GM13976 (cell line): ENCODE results near the gene POTEM.
"Not testable (repeated sequence)": the region's sequence is repeated elsewhere in the genome, so short reads cannot be mapped to it uniquely, and the experiment has no call there.

Experiments
- DNase-seq: peaks from one replicate; pipeline ENCODE4 v3.0.0; 2012; ENCODE audit warnings: low spot score
- in situ Hi-C: fragments of 300-500 bp; cut with MboI; formaldehyde crosslinking; loops from one replicate; pipeline ENCODE4 v1.12.0; 2022; ENCODE audit warnings: low sequenced_read_pairs, mixed read lengths, inconsistent platforms; ENCODE audit not compliant: unreplicated experiment

POTEM gene

GRCh38 chr14:18967134-18967533, at the start of gene POTEM:
Gene POTEM, plus strand, starts transcription at chr14:18967434. Its CDS starts 52 bp downstream, at chr14:18967486.
- DNase-seq, in situ Hi-C loops: not testable (repeated sequence)

- in situ Hi-C loops, DNase-seq: not testable (repeated sequence)
Observed at GRCh38 chr14:18918345-18918744, 48.9 kb upstream of the POTEM start.

GRCh38 chr14:18920052-18920451, 47.2 kb upstream of the POTEM start:
- in situ Hi-C loops, DNase-seq: not testable (repeated sequence)

- in situ Hi-C loops, DNase-seq: not testable (repeated sequence)
Observed at GRCh38 chr14:18921055-18921701, 46.1 kb upstream of the POTEM start.

GRCh38 chr14:18936848-18937247, 30.4 kb upstream of the POTEM start:
- in situ Hi-C loops, DNase-seq: not testable (repeated sequence)

- DNase-seq, in situ Hi-C loops: not testable (repeated sequence)
Observed at GRCh38 chr14:18938733-18939132, 28.5 kb upstream of the POTEM start.

GRCh38 chr14:18949939-18950338, 17.3 kb upstream of the POTEM start:
- in situ Hi-C loops, DNase-seq: not testable (repeated sequence)

- DNase-seq, in situ Hi-C loops: not testable (repeated sequence)
Observed at GRCh38 chr14:18953085-18953484, 14.1 kb upstream of the POTEM start.

- in situ Hi-C loops: not testable (repeated sequence)
Observed at GRCh38 chr14:18955816-18956215, 11.4 kb upstream of the POTEM start.

GRCh38 chr14:18961576-18961975, 5.7 kb upstream of the POTEM start:
- DNase-seq, in situ Hi-C loops: not testable (repeated sequence)

More at GRCh38 chr14:18955816-18956215, 11.4 kb upstream of the POTEM start:
- not testable (repeated sequence) for DNase-seq

GRCh38 chr14:18962143-18962542, 5.1 kb upstream of the POTEM start:
- DNase-seq, in situ Hi-C loops: not testable (repeated sequence)

GRCh38 chr14:18963276-18963675, 4.0 kb upstream of the POTEM start:
- in situ Hi-C loops, DNase-seq: not testable (repeated sequence)

- DNase-seq, in situ Hi-C loops: not testable (repeated sequence)
Observed at GRCh38 chr14:18964878-18965277, 2.4 kb upstream of the POTEM start.

GRCh38 chr14:19002566-19002965, 35.3 kb downstream of the POTEM start:
- in situ Hi-C loops, DNase-seq: not testable (repeated sequence)

- in situ Hi-C loops, DNase-seq: not testable (repeated sequence)
Observed at GRCh38 chr14:19006490-19006889, 39.3 kb downstream of the POTEM start.

- DNase-seq: not testable (repeated sequence)
Observed at GRCh38 chr14:19007678-19008077, 40.4 kb downstream of the POTEM start.

GRCh38 chr14:19011029-19011428, 43.8 kb downstream of the POTEM start:
- DNase-seq, in situ Hi-C loops: not testable (repeated sequence)

More at GRCh38 chr14:19007678-19008077, 40.4 kb downstream of the POTEM start:
- in situ Hi-C loops: not testable (repeated sequence)

- in situ Hi-C loops, DNase-seq: not testable (repeated sequence)
Observed at GRCh38 chr14:19011703-19012102, 44.5 kb downstream of the POTEM start.

- DNase-seq, in situ Hi-C loops: not testable (repeated sequence)
Observed at GRCh38 chr14:19015185-19015584, 48.0 kb downstream of the POTEM start.

- in situ Hi-C loops: not testable (repeated sequence)
Observed at GRCh38 chr14:19025080-19025589, 57.9 kb downstream of the POTEM start.

More at GRCh38 chr14:19025080-19025589, 57.9 kb downstream of the POTEM start:
- not testable (repeated sequence) for DNase-seq
